HG03439 (cell line): ENCODE data around the gene SPRN.

ENCODE experiments used
- ATAC-seq: cut with Tn5 transposase; IDR thresholded peaks from one replicate; pipeline ENCODE4 v1.9.1; 2021; ENCODE audit warnings: mild to moderate bottlenecking, moderate library complexity; ENCODE audit not compliant: unreplicated experiment

The SPRN gene

DNA sequence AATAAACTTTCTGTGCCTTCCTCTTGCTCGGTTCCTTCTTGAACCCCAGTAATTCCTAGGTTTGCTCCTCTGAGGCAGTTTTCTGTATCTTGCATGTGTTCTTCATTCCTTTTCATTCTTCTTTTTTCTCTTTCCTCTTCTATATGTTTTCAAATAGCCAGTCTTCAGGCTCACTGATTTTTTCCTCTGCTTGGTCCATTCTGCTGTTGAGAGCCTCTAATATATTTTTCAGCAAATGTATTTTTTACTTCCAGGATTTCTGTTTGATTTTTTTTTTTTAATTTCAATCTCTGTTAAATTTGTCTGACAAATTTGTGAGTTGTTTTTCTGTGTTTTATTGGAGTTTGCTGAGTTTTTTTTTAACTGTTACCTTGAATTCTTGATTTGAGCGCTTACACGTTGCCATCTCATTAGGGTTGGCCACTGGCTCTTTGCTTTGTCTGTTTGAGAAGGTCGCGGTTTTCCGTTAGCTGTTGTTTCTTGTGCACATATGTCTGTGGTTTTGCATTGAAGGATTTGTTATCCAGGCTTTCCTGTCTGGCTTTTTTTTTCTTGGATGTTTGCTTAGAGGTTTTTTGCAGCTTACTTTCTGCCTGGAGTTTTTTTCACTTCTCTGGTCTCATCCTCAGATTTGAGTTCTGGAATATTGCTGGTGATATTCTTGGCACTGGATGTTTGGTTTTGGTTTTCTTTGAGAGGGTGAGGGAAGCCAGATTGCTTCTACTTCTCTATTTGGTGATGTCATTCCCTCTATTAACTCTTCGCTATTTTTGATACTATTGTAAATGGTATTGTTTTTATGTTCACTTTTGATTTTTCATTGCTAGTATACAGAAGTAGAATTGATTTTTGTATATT, 12.7 kb downstream of the SPRN start:
- no peak for ATAC-seq

- no peak for ATAC-seq
Observed at GRCh38 chr10:133405844-133406527, 18.4 kb downstream of the SPRN start.

GRCh38 chr10:133405272-133405671, 19.2 kb downstream of the SPRN start:
- ATAC-seq, result no peak

DNA sequence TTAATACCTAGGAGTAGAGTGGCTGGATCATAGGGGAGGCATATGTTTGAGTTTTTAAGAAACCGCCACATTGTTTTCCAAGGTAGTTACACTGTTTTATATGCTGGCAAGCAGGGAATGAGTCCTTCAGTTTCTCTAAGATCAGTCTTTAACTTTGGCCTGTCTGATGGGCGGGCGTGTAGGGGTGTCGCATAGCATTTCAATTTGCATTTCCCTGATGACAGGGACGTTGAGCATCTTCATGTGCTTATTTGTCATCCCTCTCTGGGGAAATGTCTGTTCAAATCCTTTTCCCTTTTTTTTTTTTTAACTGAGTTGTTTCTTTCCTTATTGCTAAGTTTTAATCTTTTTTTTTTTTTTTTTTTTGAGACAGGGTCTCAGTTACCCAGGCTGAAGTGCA, 20.6 kb downstream of the SPRN start:
- ATAC-seq, result no peak

GRCh38 chr10:133403359-133403758, 21.1 kb downstream of the SPRN start:
- ATAC-seq, result no peak

GRCh38 chr10:133401981-133402725, 22.3 kb downstream of the SPRN start:
- ATAC-seq, result no peak

DNA sequence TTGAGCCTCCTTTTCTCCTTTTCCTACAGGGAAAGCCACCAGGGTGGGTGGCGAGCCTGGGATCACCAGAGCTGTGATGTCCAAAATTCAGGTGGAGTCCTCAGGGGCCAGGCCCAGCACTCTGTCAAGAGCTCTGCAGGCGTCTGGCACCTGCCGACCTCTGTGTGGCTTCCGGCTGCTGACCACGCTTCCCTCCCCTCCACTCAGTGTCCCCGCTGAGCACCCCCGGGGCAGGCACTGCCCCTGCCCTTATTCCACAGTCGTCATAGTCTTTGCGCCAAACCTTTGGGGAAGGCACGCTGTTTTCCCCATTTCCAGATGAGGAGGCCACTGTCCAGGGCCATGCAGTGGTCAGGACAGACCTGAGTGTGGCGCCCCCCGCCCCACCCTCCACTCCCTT, 22.9 kb downstream of the SPRN start:
- ATAC-seq, result peak; percentile 5

GRCh38 chr10:133400624-133401424, 23.6 kb downstream of the SPRN start:
- peak; percentile 72 for ATAC-seq

DNA sequence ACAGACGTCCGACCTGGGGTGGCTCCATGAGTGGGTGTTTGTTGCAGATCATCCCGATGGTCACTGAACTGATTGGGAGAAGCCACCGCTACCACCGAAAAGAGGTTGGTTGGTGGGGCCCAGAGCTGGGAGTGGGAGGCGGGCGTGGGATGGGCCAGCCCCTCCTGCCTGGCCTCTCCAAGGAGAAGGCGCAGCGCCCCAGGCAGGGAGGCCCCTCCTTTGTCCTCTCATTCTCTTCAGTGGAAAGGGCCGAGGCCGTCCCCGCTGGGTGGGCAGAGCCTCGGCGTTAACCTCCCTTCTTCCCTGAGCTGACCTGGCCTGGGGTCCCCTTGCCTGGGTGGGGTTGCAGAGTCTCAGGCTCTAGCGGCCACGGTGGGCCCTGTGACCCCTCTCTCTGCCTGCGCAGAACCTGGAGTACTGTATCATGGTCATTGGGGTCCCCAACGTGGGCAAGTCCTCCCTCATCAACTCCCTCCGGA, 25.3 kb downstream of the SPRN start:
- ATAC-seq, result no peak

- ATAC-seq, result no peak
Observed at GRCh38 chr10:133397938-133398337, 26.5 kb downstream of the SPRN start.

DNA sequence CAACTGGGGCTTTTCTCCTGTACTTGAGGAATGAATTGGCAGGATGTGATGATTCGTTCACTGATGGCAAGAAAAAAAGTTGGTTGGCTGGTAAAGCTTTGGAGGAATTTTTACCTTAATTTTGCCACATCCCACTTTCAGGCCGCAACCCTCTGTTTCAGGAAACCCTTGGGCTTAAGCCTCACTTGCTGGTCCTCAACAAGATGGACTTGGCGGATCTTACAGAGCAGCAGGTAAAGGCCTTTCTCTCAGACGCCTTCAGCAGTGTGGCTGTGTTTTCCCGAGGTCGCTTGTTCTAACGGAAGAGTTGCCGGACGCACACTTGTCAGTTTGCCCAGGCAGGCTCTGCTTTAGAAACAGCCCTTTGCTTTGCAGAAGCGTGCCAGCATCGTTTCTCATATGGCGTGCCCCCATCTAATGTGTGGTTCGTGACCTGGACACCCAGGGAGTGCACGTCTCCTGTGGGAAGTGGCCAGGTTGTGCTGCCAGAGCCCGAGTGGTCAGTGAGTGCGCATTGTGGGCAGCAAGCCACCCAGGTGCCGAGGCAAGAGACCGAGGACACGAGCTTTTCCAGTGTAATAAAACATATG, 28.3 kb downstream of the SPRN start:
- no peak for ATAC-seq

DNA sequence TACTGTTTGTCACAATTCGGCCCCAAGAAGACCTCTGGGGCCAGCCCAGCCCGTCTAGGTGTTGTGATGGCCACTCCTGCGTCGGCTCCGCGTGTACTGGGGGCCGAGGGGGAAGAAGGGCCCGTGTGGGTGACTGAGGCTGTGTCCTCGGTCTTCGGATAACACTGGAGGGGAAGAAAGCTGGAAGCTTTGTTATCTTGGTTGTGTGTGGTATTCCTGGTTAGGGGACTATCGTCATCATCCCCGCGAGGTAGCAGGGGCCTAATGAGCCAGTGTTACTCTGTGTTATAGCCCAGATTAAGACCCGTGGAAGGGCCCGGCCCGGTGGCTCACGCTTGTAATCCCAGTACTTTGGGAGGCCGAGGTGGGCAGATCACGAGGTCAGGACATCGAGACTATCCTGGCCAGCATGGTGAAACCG, 29.6 kb downstream of the SPRN start:
- no peak for ATAC-seq

- peak; percentile 75 for ATAC-seq
Observed at GRCh38 chr10:133394064-133394663, 30.3 kb downstream of the SPRN start, which contains the start of gene MTG1. MTG1 (plus strand) TSS chr10:133394157; CDS start chr10:133394221, 64 bp downstream.

- no peak for ATAC-seq
Observed at GRCh38 chr10:133393401-133394063, 30.9 kb downstream of the SPRN start.

DNA sequence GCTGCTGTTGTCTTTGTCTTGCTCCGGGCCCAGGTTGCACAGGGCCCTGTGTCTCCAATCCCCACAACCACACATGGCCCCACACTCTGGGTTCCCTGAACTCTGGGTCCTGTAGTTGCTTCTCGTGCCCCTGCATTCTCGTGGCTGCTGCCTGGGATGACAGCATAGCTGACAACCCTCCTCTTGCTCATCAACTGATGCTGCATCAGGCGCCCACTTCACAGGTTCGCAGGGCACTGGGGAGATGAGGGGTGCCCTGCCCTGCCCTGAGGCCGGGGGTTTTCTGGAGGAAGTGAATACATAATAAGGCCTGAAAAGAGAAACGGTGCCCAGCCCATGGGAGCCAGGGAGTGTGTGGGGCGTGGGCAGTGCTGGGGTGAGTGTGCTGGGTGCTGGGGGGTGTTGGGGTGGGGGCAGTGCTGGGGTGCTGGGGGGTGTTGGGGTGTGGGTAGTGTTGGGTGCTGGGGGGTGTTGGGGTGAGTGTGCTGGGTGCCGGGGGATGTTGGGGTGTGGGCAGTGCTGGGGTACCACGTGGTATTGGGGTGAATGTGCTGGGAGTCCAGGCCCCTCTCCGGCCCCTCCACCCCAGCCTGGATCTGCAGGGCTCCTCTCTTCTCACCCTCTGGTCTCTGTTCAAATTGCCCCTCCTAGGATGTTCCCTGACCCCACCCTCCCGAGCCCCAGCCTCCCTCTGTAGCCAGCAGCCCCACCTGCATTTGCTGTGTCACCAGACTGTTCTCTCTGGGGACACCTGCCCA, 32.5 kb downstream of the SPRN start:
- no peak for ATAC-seq

GRCh38 chr10:133391249-133391635, 33.2 kb downstream of the SPRN start:
- no peak for ATAC-seq

DNA sequence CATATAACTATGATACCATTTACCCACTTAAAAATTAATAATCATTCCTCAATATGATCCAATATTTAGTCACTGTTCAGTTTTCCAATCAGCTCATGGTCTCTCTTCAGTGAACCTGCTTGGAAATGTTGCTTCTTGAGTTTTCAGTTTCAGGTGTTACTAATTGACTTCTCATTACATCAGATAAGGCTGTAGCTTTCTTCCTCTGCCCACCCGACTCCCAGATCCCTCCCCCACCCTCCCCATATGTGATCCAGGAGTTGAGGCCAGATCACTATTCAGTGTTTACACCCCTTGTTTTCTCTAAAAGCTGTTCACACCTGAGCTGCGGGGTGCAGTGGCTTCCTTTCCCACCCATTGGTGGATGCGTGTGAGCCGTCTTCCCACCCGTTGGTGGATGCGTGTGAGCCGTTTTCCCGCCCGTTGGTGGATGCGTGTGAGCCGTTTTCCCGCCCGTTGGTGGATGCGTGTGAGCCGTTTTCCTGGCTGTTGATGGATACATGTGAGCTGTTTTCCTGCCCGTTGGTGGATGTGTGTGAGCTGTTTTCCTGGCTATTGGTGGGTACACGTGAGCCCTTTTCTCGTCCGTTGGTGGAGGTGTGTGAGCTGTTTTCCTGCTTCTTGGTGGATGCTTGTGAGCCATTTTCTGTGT, 33.7 kb downstream of the SPRN start:
- ATAC-seq, result no peak
